ENCODE measurements around the gene BPI.
"Not testable (repeated sequence)": the region's sequence is repeated elsewhere in the genome, so short reads cannot be mapped to it uniquely, and the experiment has no call there.

The BPI gene

DNA sequence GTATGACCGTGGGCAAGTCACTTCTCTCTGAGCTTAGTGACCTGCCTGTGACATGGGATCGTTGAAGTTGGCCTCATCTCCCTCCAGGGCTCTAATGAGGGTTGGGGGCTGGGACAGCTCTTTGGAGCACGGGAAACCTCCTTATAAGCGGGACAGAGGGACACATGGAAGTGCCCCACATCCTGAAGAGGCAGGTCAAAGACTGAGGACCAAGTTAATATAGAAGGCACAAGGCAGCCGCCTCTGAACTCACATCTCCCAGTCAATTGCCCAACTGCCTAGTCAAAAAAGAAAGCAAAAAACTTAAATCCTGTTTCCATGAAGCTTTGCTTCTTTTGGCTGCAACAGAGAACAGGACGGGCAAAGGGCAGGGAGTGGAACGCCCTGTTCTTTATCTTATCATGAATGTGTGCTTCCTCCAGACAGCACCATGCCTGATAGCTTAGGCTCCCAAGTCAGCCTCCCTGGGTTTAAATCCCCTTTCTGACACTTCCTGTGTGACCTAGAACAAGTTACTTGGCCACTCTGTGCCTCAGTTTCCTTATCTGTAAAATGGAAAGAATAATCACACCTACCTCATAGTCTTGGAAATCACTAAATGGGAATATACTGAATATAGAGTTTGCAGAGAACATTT lies 69.4 kb downstream of the BPI start:
- no peak for DNase-seq

DNA sequence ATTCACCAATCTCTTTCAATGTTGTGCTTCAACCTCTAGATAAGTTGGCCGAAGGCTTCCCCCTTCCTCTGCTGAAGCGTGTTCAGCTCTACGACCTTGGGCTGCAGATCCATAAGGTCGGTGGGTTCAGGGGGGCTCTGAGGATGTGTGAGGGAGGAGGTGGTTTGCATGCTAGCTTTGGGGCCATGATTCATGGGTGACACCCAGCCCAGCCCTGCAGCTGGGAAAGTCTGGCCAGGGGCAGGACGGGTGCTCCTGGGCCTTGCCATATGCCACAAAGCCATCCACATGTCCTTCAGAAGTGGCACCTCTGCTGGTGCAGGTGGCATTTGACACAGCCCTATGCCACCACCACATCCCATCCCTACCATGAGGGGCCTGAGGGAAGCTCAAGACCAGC lies 69.9 kb downstream of the BPI start:
- DNase-seq, result no peak

DNA sequence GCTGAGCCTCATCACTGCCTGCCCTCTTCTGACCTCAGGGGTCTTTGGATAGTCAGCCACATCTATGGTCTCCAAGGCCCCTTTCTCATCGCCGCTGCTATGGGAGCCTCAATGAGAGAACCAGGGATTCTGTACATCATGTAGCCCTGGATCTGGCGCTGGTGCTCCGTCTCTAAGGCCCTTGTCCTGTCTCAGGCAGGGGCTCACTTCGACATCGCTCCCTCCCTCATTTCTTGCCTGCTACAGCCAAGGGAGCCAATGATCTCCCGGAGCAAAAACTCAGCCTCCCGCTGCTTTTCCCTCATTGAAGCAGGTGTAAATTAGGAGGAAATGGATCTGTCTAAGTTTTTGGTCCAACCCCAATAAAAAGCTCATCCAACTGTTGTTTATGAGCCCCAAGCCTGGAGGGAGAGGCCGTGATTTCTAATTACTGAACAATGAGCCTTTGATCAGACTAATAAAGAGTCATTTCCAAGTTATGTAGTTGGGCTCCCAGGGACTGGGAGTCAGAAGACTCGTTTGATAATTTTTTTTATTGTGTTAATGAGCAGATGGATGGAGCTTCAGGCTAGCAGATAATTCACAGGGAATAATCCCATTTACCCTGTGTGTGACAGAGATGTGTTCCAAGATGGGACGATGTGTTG lies 73.2 kb downstream of the BPI start:
- no peak for DNase-seq

DNA sequence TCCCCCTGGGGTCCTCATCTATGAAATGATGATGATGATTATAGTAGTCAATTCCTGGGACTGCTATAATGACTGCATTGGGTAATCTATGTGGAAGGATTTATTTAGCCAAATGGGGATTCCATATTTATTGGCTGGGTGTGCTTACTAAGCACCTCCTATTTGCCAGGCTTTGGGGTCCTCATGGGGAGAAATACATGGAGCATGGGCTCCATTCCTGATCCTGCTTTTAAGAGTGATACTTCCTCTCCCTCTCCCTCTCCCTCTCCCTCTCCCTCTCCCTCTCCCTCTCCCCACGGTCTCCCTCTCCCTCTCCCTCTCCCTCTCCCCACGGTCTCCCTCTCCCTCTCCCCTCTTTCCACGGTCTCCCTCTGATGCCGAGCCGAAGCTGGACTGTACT lies 73.9 kb downstream of the BPI start:
- not testable (repeated sequence) for DNase-seq

- DNase-seq, result no peak
Measured at GRCh38 chr20:38383147-38383546, 79.2 kb downstream of the BPI start.

- DNase-seq, result no peak
Measured at GRCh38 chr20:38386004-38386403, 82.0 kb downstream of the BPI start.

DNA sequence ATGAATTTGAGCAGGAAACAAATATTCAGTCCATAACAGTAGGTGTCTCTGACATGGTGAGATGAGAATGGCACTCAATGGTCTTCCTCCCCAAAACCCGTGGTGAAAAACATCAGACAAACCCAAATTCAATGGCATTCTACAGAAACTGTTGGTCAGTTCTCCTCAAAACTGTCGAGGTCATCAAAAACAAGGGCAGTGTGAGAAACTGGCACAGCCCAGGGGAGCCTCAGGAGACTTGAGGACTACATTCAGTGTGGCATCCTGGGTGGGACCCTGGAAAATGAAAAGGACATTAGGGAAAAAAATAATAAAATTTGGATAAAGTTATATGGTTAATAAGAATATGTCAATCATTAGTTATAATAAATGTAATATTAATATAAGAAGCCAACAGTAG lies 82.9 kb downstream of the BPI start:
- DNase-seq, result no peak
